ENCODE results near the gene BSCL2. TPM values are rescaled to one million over a fixed set of nuclear protein-coding genes. Genes with fewer than 3 reads are reported as not detected.
A peak's percentile ranks its signal among the peaks of the same experiment; 100 is the strongest.
"Not testable (repeated sequence)": the region's sequence is repeated elsewhere in the genome, so short reads cannot be mapped to it uniquely, and the experiment has no call there.

BSCL2 gene
- total and polyA plus RNA-seq, 2 donors (not counting 3 experiments of a cell fraction or from before 2014, with no cell fraction given) = 31.1 to 94.8 TPM

DNA sequence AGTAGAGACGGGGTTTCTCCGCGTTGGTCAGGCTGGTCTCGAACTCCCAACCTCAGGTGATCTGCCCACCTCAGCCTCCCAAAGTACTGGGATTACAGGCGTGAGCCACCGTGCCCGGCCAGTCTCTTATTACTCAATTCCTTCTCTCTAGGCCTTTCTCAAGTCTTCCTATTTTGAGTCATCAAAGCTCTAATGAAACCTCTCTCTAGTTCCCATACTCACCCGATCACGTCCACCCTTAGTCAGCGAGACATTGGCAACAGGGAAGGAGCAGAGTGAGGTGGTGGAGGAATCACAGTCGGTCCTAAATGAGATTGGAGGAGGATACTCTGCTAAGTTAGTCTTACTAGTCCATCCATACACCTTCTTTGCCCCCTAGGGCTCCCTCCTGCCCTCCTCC lies 5.0 kb downstream of the BSCL2 start:
- no peaks in the 10 kb centered on the region for H3K27me3 ChIP-seq (ENCODE audit: control insufficient read depth in 2 of 2, insufficient read depth in 2 of 2, low read length in 2 of 2)
- no peak overlapping the region for H3K4me2 ChIP-seq (ENCODE audit: insufficient read depth, low read length)
- intact Hi-C loops (cut with micrococcal nuclease) = no loop called here
- no peak overlapping the region for H3K4me3 ChIP-seq (replicated peaks in 1 of 3; ENCODE audit: insufficient read depth in 1 of 3, low read depth in 1 of 3, low read length in 3 of 3)
- no peaks in the 10 kb centered on the region for H4K20me1 ChIP-seq (replicated peaks; ENCODE audit: control insufficient read depth, extremely low read depth, insufficient read depth, low read length)
- FAIRE-seq = no peak
- no peaks in the 10 kb centered on the region for H3K9me1 ChIP-seq (replicated peaks; ENCODE audit: control insufficient read depth, extremely low read depth, insufficient read depth, low read length)
- CTCF ChIA-PET = interaction anchor here (2.5 kb wide), 1 partner anchor 21 kb away, joined by 8 read pairs; no protein-coding TSS in a partner anchor
- H3K79me2 ChIP-seq (ENCODE audit: control insufficient read depth, insufficient read depth, low read length) = no peaks in the 10 kb centered on the region
- no peaks in the 10 kb centered on the region for H3K36me3 ChIP-seq (ENCODE audit: control insufficient read depth in 2 of 2, extremely low read depth in 1 of 2, insufficient read depth in 2 of 2, low read length in 2 of 2)
- H3K9me3 ChIP-seq (replicated peaks; ENCODE audit: control insufficient read depth, insufficient read depth, low read length) = no peaks in the 10 kb centered on the region
- dilution Hi-C loops (cut with MboI; ENCODE audit: extremely low pct_ligation_motif_present, low sequenced_read_pairs) = no loop called here
- no peak for DNase-seq (ENCODE audit: low read depth, low spot score)
- H2AFZ ChIP-seq (ENCODE audit: low read depth, low read length) = no peak overlapping the region
- no peak overlapping the region for H3K9ac ChIP-seq (replicated peaks; ENCODE audit: extremely low read depth, insufficient read depth, low read length)
- POLR2A ChIA-PET = no interaction called here
- no peak overlapping the region for H3K27ac ChIP-seq (ENCODE audit: insufficient read depth, low read depth, low read length)
- no peak for TF ChIP-seq JUN (IDR thresholded peaks at IDR 0.05; ENCODE audit: borderline replicate concordance, insufficient read depth, insufficient read length, low read depth)
- TF ChIP-seq POLR2A (IDR thresholded peaks at IDR 0.05; ENCODE audit: low read depth, low read length) = no peak
- BruUV-seq (replicated peaks) = no TSS peak
- peaks cover 13% of the 10 kb centered on the region for H3K4me1 ChIP-seq (ENCODE audit: control insufficient read depth, extremely low read depth, insufficient read depth, low read length)

DNA sequence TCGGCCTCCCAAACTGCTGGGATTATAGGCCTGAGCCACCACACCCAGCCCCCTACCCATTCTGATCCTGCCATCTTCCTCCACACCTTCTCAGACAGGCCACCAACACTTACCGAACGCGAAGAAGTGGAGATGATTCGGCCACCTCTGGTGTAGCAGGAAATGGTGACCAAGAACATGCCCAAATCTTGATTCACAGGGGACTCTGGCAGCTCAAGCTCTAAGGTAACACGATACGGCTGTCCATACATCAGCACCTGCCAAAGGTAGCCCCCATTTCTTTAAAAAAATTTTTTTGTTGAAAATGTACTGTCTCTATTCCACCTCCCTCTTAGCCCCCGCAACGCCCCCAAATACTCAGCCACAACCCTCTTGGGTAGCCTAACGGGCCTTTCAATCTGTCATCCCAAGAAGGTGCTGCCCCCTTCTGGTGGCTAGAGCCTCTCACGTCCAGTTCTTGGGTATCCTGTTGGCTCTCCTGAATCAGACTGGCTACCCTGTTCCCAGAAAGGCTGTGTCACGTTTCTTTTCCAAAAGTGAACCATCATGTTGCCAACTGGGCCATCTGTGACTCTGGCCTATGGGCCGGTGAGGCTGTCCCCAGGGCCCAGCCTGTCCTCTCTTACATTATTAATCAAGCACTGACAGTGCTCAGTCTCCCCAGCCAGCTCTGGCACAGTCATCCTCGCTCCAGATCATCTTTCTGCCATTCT lies 12.6 kb downstream of the BSCL2 start:
- BruUV-seq (replicated peaks) = no TSS peak
- Histone ChIP-seq H4K20me1 (replicated peaks; ENCODE audit: control insufficient read depth, extremely low read depth, insufficient read depth, low read length) (no peaks in the 10 kb centered on the region), H3K9me3 (replicated peaks; ENCODE audit: control insufficient read depth, insufficient read depth, low read length) (no peaks in the 10 kb centered on the region), H3K27me3 (ENCODE audit: control insufficient read depth in 2 of 2, insufficient read depth in 2 of 2, low read length in 2 of 2) (no peaks in the 10 kb centered on the region), H3K9ac (replicated peaks; ENCODE audit: extremely low read depth, insufficient read depth, low read length) (no peak overlapping the region), H2AFZ (ENCODE audit: low read depth, low read length) (no peak overlapping the region), H3K4me1 (ENCODE audit: control insufficient read depth, extremely low read depth, insufficient read depth, low read length) (no peaks in the 10 kb centered on the region), H3K79me2 (ENCODE audit: control insufficient read depth, insufficient read depth, low read length) (no peaks in the 10 kb centered on the region), H3K27ac (ENCODE audit: insufficient read depth, low read depth, low read length) (no peak overlapping the region), H3K9me1 (replicated peaks; ENCODE audit: control insufficient read depth, extremely low read depth, insufficient read depth, low read length) (no peaks in the 10 kb centered on the region), H3K36me3 (ENCODE audit: control insufficient read depth in 2 of 2, extremely low read depth in 1 of 2, insufficient read depth in 2 of 2, low read length in 2 of 2) (peaks cover 5 to 23% of the 10 kb centered on the region in 2 experiments), H3K4me3 (replicated peaks in 1 of 3; ENCODE audit: insufficient read depth in 1 of 3, low read depth in 1 of 3, low read length in 3 of 3) (no peak overlapping the region), H3K4me2 (ENCODE audit: insufficient read depth, low read length) (no peak overlapping the region)
- intact Hi-C loops (cut with micrococcal nuclease) = loop anchor here (1.0 to 2.0 kb wide), 3 partner anchors 14 to 299 kb away; no protein-coding TSS in a partner anchor
- TF ChIP-seq FOS (IDR thresholded peaks at IDR 0.05; ENCODE audit: borderline replicate concordance, insufficient read depth, low read length) = no peak
- TF ChIP-seq POLR2AphosphoS5 (IDR thresholded peaks at IDR 0.05; ENCODE audit: insufficient read depth, low read depth, low read length) = no peak
- TF ChIP-seq, protein P1, sequence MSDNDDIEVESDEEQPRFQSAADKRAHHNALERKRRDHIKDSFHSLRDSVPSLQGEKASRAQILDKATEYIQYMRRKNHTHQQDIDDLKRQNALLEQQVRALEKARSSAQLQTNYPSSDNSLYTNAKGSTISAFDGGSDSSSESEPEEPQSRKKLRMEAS (IDR thresholded peaks at IDR 0.05; ENCODE audit: insufficient read depth, insufficient read length) = no peak
- no peak for TF ChIP-seq JUN (IDR thresholded peaks at IDR 0.05; ENCODE audit: borderline replicate concordance, insufficient read depth, insufficient read length, low read depth)
- TF ChIP-seq, protein P2, sequence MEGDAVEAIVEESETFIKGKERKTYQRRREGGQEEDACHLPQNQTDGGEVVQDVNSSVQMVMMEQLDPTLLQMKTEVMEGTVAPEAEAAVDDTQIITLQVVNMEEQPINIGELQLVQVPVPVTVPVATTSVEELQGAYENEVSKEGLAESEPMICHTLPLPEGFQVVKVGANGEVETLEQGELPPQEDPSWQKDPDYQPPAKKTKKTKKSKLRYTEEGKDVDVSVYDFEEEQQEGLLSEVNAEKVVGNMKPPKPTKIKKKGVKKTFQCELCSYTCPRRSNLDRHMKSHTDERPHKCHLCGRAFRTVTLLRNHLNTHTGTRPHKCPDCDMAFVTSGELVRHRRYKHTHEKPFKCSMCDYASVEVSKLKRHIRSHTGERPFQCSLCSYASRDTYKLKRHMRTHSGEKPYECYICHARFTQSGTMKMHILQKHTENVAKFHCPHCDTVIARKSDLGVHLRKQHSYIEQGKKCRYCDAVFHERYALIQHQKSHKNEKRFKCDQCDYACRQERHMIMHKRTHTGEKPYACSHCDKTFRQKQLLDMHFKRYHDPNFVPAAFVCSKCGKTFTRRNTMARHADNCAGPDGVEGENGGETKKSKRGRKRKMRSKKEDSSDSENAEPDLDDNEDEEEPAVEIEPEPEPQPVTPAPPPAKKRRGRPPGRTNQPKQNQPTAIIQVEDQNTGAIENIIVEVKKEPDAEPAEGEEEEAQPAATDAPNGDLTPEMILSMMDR (IDR thresholded peaks at IDR 0.05; ENCODE audit: extremely low read depth in 1 of 2, insufficient read depth in 1 of 2, low read depth in 1 of 2, low read length in 2 of 2) = peak; percentile 80 to 83
- peak; percentile 93 for FAIRE-seq
- ChIA-PET CTCF (interaction anchor here (0.5 to 8.0 kb wide), 26 partner anchors 11 to 315 kb away, joined by 3 to 118 read pairs (median 4); partner anchors contain the start of genes B3GAT3, C11orf98, CSKMT and EEF1G), POLR2A (interaction anchor here (1.1 kb wide), 1 partner anchor 30 kb away, joined by 3 read pairs; the partner anchor contains the start of genes C11orf98 and CSKMT)
- dilution Hi-C loops (cut with MboI; ENCODE audit: extremely low pct_ligation_motif_present, low sequenced_read_pairs) = no loop called here
- peak; percentile 68 for DNase-seq (ENCODE audit: low read depth, low spot score)

DNA sequence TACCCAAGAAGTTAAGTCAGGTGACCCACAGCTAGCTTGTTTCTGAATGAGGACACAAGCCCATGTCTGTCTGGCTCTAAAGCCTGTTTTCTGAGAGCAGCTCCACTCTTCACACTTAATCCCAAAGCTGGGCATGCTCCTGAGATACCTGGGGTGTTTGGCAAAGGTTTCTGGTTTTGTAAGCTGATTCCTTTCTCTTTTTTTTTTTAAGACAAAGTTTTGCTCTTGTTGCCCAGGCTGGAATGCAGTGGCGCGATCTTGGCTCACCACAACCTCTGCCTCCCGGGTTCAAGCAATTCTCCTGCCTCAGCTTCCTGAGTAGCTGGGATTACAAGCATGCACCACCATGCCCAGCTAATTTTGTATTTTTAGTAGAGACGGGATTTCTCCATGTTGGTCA lies 13.6 kb downstream of the BSCL2 start:
- H3K27ac ChIP-seq (ENCODE audit: insufficient read depth, low read depth, low read length); H3K9ac ChIP-seq (replicated peaks; ENCODE audit: extremely low read depth, insufficient read depth, low read length); FAIRE-seq; H3K9me3 ChIP-seq (replicated peaks; ENCODE audit: control insufficient read depth, insufficient read depth, low read length); H2AFZ ChIP-seq (ENCODE audit: low read depth, low read length); H3K4me2 ChIP-seq (ENCODE audit: insufficient read depth, low read length); H3K79me2 ChIP-seq (ENCODE audit: control insufficient read depth, insufficient read depth, low read length); H3K9me1 ChIP-seq (replicated peaks; ENCODE audit: control insufficient read depth, extremely low read depth, insufficient read depth, low read length); H3K27me3 ChIP-seq (ENCODE audit: control insufficient read depth in 2 of 2, insufficient read depth in 2 of 2, low read length in 2 of 2); H3K4me3 ChIP-seq (replicated peaks in 1 of 3; ENCODE audit: insufficient read depth in 1 of 3, low read depth in 1 of 3, low read length in 3 of 3); dilution Hi-C loops (cut with MboI; ENCODE audit: extremely low pct_ligation_motif_present, low sequenced_read_pairs); H4K20me1 ChIP-seq (replicated peaks; ENCODE audit: control insufficient read depth, extremely low read depth, insufficient read depth, low read length); BruUV-seq (replicated peaks); H3K4me1 ChIP-seq (ENCODE audit: control insufficient read depth, extremely low read depth, insufficient read depth, low read length); DNase-seq (ENCODE audit: low read depth, low spot score): not testable (repeated sequence)
- ChIA-PET CTCF (interaction anchor here (0.7 to 8.0 kb wide), 14 partner anchors 12 to 299 kb away, joined by 3 to 118 read pairs (median 5); partner anchors contain the start of genes C11orf98, CSKMT and INTS5), POLR2A (interaction anchor here (0.5 to 0.7 kb wide), 2 partner anchors 29 to 164 kb away, joined by 4 to 9 read pairs; partner anchors contain the start of genes C11orf98 and CSKMT)
- H3K36me3 ChIP-seq (ENCODE audit: control insufficient read depth in 2 of 2, extremely low read depth in 1 of 2, insufficient read depth in 2 of 2, low read length in 2 of 2) = peaks cover 5 to 23% of the 10 kb centered on the region in 2 experiments
- intact Hi-C loops (cut with micrococcal nuclease) = loop anchor here (1.0 to 2.0 kb wide), 3 partner anchors 13 to 298 kb away; no protein-coding TSS in a partner anchor

All from endothelial cell of umbilical vein (primary cell).